HG02840 (cell line): ENCODE measurements around the gene ARID4B.
"Not testable (repeated sequence)": the region's sequence is repeated elsewhere in the genome, so short reads cannot be mapped to it uniquely, and the experiment has no call there.

ENCODE experiments used
- ATAC-seq: cut with Tn5 transposase; IDR thresholded peaks from one replicate; pipeline ENCODE4 v1.9.1; 2021; ENCODE audit warnings: mild to moderate bottlenecking, moderate library complexity, moderate number of reproducible peaks; ENCODE audit not compliant: unreplicated experiment, low FRiP score

Gene ARID4B

GRCh38 chr1:235327559-235328270 lies at the start of gene ARID4B:
Gene ARID4B, minus strand, starts transcription at chr1:235328179. Its CDS starts 1,260 bp downstream, at chr1:235326919.
- peak; percentile 7 for ATAC-seq

GRCh38 chr1:235375919-235376605 lies 48.1 kb upstream of the ARID4B start:
- no peak for ATAC-seq

GRCh38 chr1:235369802-235370201 lies 41.8 kb upstream of the ARID4B start:
- ATAC-seq, result no peak

GRCh38 chr1:235368428-235368827 lies 40.4 kb upstream of the ARID4B start:
- no peak for ATAC-seq

- ATAC-seq, result peak; percentile 100
These were observed 39.3 kb upstream of the ARID4B start, which contains the start of gene TBCE for GRCh38 chr1:235367000-235367908. Gene TBCE, plus strand, starts transcription at chr1:235367427. Its CDS starts 12,623 bp downstream, at chr1:235380050.

GRCh38 chr1:235366286-235366685 lies 38.3 kb upstream of the ARID4B start:
- ATAC-seq, result no peak

GRCh38 chr1:235364189-235364588 lies 36.2 kb upstream of the ARID4B start:
- not testable (repeated sequence) for ATAC-seq

GRCh38 chr1:235358899-235359298 lies 30.9 kb upstream of the ARID4B start:
- ATAC-seq, result no peak

GRCh38 chr1:235357485-235358373 lies 29.8 kb upstream of the ARID4B start:
- no peak for ATAC-seq

- ATAC-seq, result no peak
These were observed 23.9 kb upstream of the ARID4B start for GRCh38 chr1:235351898-235352297.

GRCh38 chr1:235351441-235351840 lies 23.5 kb upstream of the ARID4B start:
- ATAC-seq, result no peak

GRCh38 chr1:235343726-235344125 lies 15.7 kb upstream of the ARID4B start:
- ATAC-seq, result no peak

GRCh38 chr1:235342471-235342870 lies 14.5 kb upstream of the ARID4B start:
- no peak for ATAC-seq

GRCh38 chr1:235342039-235342438 lies 14.1 kb upstream of the ARID4B start:
- no peak for ATAC-seq

- ATAC-seq, result no peak
These were observed 13.4 kb upstream of the ARID4B start for GRCh38 chr1:235341334-235341733.

- ATAC-seq, result no peak
These were observed 11.8 kb upstream of the ARID4B start for GRCh38 chr1:235339746-235340145.

GRCh38 chr1:235336903-235337302 lies 8.9 kb upstream of the ARID4B start:
- no peak for ATAC-seq

- ATAC-seq, result no peak
These were observed 3.4 kb upstream of the ARID4B start for GRCh38 chr1:235331401-235331800.

GRCh38 chr1:235330918-235331285 lies 2.9 kb upstream of the ARID4B start:
- ATAC-seq, result no peak
